ENCODE results near the gene VPS37B. TPM values are rescaled to one million over a fixed set of nuclear protein-coding genes. Genes with fewer than 3 reads are reported as not detected.

The VPS37B gene
- total RNA-seq, 1 experiment from 2014 or later, result 37.6 TPM

GRCh38 chr12:122902854-122903692 lies 7.1 kb upstream of the VPS37B start:
- Mint-ChIP-seq H3K9me3 (ENCODE audit: unreplicated experiment) (no peaks in the 10 kb centered on the region), H3K27ac (ENCODE audit: low read depth, unreplicated experiment) (peak overlapping the region; percentile 24), H3K4me1 (ENCODE audit: insufficient read depth, unreplicated experiment) (peaks cover 11% of the 10 kb centered on the region), H3K27me3 (ENCODE audit: insufficient read depth, unreplicated experiment) (no peaks in the 10 kb centered on the region), H3K4me3 (ENCODE audit: unreplicated experiment) (no peak overlapping the region), H3K36me3 (ENCODE audit: insufficient read depth, unreplicated experiment) (peaks cover 5% of the 10 kb centered on the region)
- DNase-seq (ENCODE audit: unreplicated experiment), result no peak
- CTCF ChIA-PET, result interaction anchor here (0.5 to 1.0 kb wide), 6 partner anchors 31 to 860 kb away, joined by 3 read pairs; no protein-coding TSS in a partner anchor
- intact Hi-C loops (cut with micrococcal nuclease), result no loop called here
- POLR2A ChIA-PET, result interaction anchor here (0.6 to 2.8 kb wide), 5 partner anchors 9 to 73 kb away, joined by 3 to 9 read pairs (median 5); no protein-coding TSS in a partner anchor
- TF ChIP-seq, protein P1, sequence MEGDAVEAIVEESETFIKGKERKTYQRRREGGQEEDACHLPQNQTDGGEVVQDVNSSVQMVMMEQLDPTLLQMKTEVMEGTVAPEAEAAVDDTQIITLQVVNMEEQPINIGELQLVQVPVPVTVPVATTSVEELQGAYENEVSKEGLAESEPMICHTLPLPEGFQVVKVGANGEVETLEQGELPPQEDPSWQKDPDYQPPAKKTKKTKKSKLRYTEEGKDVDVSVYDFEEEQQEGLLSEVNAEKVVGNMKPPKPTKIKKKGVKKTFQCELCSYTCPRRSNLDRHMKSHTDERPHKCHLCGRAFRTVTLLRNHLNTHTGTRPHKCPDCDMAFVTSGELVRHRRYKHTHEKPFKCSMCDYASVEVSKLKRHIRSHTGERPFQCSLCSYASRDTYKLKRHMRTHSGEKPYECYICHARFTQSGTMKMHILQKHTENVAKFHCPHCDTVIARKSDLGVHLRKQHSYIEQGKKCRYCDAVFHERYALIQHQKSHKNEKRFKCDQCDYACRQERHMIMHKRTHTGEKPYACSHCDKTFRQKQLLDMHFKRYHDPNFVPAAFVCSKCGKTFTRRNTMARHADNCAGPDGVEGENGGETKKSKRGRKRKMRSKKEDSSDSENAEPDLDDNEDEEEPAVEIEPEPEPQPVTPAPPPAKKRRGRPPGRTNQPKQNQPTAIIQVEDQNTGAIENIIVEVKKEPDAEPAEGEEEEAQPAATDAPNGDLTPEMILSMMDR (IDR thresholded peaks at IDR 0.05; ENCODE audit: unreplicated experiment), result no peak
- no TSS peak for BruUV-seq (replicated peaks)

- BruUV-seq (replicated peaks), result no TSS peak
- ChIA-PET CTCF (interaction anchor here (0.9 to 1.2 kb wide), 3 partner anchors 20 to 46 kb away, joined by 3 read pairs; no protein-coding TSS in a partner anchor), POLR2A (interaction anchor here (0.7 to 1.2 kb wide), 3 partner anchors 11 to 23 kb away, joined by 3 to 4 read pairs (median 3); no protein-coding TSS in a partner anchor)
- intact Hi-C loops (cut with micrococcal nuclease), result no loop called here
- TF ChIP-seq, protein P1 (IDR thresholded peaks at IDR 0.05; ENCODE audit: unreplicated experiment), result no peak
- Mint-ChIP-seq H3K36me3 (ENCODE audit: insufficient read depth, unreplicated experiment) (peaks cover 11% of the 10 kb centered on the region), H3K27ac (ENCODE audit: low read depth, unreplicated experiment) (no peak overlapping the region), H3K9me3 (ENCODE audit: unreplicated experiment) (no peaks in the 10 kb centered on the region), H3K4me3 (ENCODE audit: unreplicated experiment) (no peak overlapping the region), H3K27me3 (ENCODE audit: insufficient read depth, unreplicated experiment) (no peaks in the 10 kb centered on the region), H3K4me1 (ENCODE audit: insufficient read depth, unreplicated experiment) (peaks cover 13% of the 10 kb centered on the region)
- DNase-seq (ENCODE audit: unreplicated experiment), result no peak
These were observed 4.0 kb upstream of the VPS37B start for GRCh38 chr12:122899887-122900286.

DNA sequence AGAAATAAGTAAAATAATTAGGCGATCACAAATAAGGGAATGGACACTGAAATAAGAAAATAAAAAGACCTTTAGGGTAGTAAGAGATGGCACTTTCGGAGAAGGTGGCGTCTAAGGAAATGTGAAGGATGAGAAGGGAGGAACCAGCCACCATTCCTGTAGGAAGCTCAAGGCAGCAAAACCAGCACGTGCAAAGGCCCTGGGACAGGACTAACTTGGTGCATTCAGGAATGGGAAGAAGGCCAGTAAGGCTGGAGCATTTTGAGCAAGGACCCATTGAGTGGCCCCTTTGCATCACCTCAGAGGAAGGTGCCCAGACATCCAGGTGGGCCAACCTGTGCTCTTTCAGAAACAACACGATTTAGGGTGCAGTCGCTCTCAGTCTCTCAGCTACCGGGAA lies 738 bp upstream of the VPS37B start:
- Mint-ChIP-seq H3K4me3 (ENCODE audit: unreplicated experiment) (peak overlapping the region; percentile 88), H3K4me1 (ENCODE audit: insufficient read depth, unreplicated experiment) (peaks cover 28% of the 10 kb centered on the region), H3K27me3 (ENCODE audit: insufficient read depth, unreplicated experiment) (no peaks in the 10 kb centered on the region), H3K9me3 (ENCODE audit: unreplicated experiment) (no peaks in the 10 kb centered on the region), H3K27ac (ENCODE audit: low read depth, unreplicated experiment) (peak overlapping the region; percentile 91), H3K36me3 (ENCODE audit: insufficient read depth, unreplicated experiment) (peaks cover 11% of the 10 kb centered on the region)
- intact Hi-C loops (cut with micrococcal nuclease), result no loop called here
- BruUV-seq (replicated peaks), result no TSS peak
- TF ChIP-seq, protein P1 (IDR thresholded peaks at IDR 0.05; ENCODE audit: unreplicated experiment), result no peak
- no peak for DNase-seq (ENCODE audit: unreplicated experiment)
- ChIA-PET CTCF (interaction anchor here (1.1 to 2.9 kb wide), 2 partner anchors 37 to 50 kb away, joined by 5 to 12 read pairs; no protein-coding TSS in a partner anchor), POLR2A (interaction anchor here (0.7 to 14.8 kb wide), 9 partner anchors 10 to 78 kb away, joined by 3 to 240 read pairs (median 5); partner anchors contain the start of gene OGFOD2)

- TF ChIP-seq, protein P1 (IDR thresholded peaks at IDR 0.05; ENCODE audit: unreplicated experiment), result no peak
- CTCF ChIA-PET, result interaction anchor here (0.6 to 2.1 kb wide), 4 partner anchors 13 to 343 kb away, joined by 3 to 9 read pairs (median 4); no protein-coding TSS in a partner anchor
- intact Hi-C loops (cut with micrococcal nuclease), result loop anchor here (2.0 kb wide), 1 partner anchor 27 kb away; no protein-coding TSS in a partner anchor
- DNase-seq (ENCODE audit: unreplicated experiment), result no peak
- POLR2A ChIA-PET, result interaction anchor here (0.6 to 14.8 kb wide), 16 partner anchors 9 to 495 kb away, joined by 3 to 240 read pairs (median 6); partner anchors contain the start of genes HIP1R, MPHOSPH9, MTRFR and OGFOD2
- BruUV-seq (replicated peaks), result no TSS peak
- Mint-ChIP-seq H3K9me3 (ENCODE audit: unreplicated experiment) (no peaks in the 10 kb centered on the region), H3K27me3 (ENCODE audit: insufficient read depth, unreplicated experiment) (no peaks in the 10 kb centered on the region), H3K4me3 (ENCODE audit: unreplicated experiment) (peak overlapping the region; percentile 88), H3K36me3 (ENCODE audit: insufficient read depth, unreplicated experiment) (peaks cover 11% of the 10 kb centered on the region), H3K4me1 (ENCODE audit: insufficient read depth, unreplicated experiment) (peaks cover 41% of the 10 kb centered on the region), H3K27ac (ENCODE audit: low read depth, unreplicated experiment) (peak overlapping the region; percentile 91)
These were observed 612 bp downstream of the VPS37B start for GRCh38 chr12:122895320-122895703.

Measured in MCF 10A (cell line).